ENCODE measurements around the gene PCDHB3.
"Not testable (repeated sequence)": the region's sequence is repeated elsewhere in the genome, so short reads cannot be mapped to it uniquely, and the experiment has no call there.

DNA sequence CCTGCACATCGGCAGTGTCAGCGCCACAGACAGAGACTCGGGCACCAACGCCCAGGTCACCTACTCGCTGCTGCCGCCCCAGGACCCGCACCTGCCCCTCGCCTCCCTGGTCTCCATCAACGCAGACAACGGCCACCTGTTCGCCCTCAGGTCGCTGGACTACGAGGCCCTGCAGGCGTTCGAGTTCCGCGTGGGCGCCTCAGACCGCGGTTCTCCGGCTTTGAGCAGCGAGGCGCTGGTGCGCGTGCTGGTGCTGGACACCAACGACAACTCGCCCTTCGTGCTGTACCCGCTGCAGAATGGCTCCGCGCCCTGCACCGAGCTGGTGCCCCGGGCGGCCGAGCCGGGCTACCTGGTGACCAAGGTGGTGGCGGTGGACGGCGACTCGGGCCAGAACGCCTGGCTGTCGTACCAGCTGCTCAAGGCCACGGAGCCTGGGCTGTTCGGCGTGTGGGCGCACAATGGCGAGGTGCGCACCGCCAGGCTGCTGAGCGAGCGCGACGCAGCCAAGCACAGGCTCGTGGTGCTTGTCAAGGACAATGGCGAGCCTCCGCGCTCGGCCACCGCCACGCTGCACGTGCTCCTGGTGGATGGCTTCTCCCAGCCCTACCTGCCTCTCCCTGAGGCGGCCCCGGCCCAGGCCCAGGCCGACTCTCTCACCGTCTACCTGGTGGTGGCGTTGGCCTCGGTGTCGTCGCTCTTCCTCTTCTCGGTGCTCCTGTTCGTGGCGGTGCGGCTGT, 23.3 kb downstream of the PCDHB3 start:
- TF ChIP-seq, protein P1, sequence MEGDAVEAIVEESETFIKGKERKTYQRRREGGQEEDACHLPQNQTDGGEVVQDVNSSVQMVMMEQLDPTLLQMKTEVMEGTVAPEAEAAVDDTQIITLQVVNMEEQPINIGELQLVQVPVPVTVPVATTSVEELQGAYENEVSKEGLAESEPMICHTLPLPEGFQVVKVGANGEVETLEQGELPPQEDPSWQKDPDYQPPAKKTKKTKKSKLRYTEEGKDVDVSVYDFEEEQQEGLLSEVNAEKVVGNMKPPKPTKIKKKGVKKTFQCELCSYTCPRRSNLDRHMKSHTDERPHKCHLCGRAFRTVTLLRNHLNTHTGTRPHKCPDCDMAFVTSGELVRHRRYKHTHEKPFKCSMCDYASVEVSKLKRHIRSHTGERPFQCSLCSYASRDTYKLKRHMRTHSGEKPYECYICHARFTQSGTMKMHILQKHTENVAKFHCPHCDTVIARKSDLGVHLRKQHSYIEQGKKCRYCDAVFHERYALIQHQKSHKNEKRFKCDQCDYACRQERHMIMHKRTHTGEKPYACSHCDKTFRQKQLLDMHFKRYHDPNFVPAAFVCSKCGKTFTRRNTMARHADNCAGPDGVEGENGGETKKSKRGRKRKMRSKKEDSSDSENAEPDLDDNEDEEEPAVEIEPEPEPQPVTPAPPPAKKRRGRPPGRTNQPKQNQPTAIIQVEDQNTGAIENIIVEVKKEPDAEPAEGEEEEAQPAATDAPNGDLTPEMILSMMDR (optimal IDR thresholded peaks at IDR 0.05 in 1 of 3, IDR thresholded peaks at IDR 0.05 in 1 of 3, conservative IDR thresholded peaks at IDR 0.05 in 1 of 3; ENCODE audit: extremely low read depth in 1 of 3, insufficient read depth in 2 of 3, low read length in 3 of 3): not testable (repeated sequence)
- TF ChIP-seq EZH2 (IDR thresholded peaks at IDR 0.05; ENCODE audit: low read length): not testable (repeated sequence)
